K562 treated with DMSO at 1 percent for 24 hours (cell line): ENCODE data around the gene FLRT2. TPM values are rescaled to one million over a fixed set of nuclear protein-coding genes. Genes with fewer than 3 reads are reported as not detected.

ENCODE experiments used
- total RNA-seq: library from RNA; unstranded; fragments of 300-600 nt; gene quantifications from 2 replicates; pipeline ENCODE4 v1.2.3, GENCODE V29; 2022; ENCODE audit warnings: low read depth; ENCODE audit not compliant: insufficient read depth

Gene FLRT2, protein sequence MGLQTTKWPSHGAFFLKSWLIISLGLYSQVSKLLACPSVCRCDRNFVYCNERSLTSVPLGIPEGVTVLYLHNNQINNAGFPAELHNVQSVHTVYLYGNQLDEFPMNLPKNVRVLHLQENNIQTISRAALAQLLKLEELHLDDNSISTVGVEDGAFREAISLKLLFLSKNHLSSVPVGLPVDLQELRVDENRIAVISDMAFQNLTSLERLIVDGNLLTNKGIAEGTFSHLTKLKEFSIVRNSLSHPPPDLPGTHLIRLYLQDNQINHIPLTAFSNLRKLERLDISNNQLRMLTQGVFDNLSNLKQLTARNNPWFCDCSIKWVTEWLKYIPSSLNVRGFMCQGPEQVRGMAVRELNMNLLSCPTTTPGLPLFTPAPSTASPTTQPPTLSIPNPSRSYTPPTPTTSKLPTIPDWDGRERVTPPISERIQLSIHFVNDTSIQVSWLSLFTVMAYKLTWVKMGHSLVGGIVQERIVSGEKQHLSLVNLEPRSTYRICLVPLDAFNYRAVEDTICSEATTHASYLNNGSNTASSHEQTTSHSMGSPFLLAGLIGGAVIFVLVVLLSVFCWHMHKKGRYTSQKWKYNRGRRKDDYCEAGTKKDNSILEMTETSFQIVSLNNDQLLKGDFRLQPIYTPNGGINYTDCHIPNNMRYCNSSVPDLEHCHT
- total RNA-seq, result not detected in 2 replicates

DNA sequence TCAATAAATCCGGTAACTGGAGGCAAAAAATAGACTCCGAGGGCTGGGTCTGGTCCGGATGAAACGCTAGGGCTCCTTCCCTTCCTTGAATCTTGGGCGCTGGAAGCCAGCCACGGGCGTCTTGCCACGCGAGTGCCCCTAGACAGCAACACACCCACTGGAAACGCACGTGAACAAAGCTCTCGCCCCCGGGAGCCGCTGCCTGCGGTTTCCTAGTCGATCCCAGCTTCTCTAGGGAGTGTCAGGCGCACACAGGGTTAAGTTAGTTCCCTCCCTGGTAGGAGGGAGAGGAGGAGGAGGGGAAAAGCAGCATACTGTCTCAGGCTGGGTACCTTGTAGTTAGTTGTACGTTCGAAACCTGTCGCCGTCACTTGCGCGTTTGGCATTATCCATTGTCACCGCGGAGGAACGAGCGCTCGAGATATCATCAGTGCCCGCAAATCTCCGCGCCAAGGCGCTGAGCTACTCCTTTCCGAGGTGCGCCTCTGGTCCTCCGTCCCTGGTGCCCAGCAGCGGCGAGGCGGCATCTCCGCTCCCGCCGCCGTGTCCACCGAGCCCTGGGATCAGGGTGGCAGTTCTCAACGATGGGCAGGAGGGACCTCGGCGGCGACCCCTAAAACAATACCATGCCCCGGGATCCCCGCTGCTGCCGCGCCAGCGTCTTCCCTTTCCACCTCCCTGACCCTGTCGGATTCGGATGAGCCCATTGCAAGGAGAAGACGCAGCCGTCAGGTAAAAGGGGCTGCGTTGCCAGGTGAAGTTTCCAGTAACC, at the start of gene FLRT2:
FLRT2 (plus strand) TSS at position 342 of the 772 bp plus-strand sequence. CDS start 91,371 bp downstream, outside the sequence.

